ENCODE measurements around the gene SNRPD3.
"Not testable (repeated sequence)": the region's sequence is repeated elsewhere in the genome, so short reads cannot be mapped to it uniquely, and the experiment has no call there.

The SNRPD3 gene

DNA sequence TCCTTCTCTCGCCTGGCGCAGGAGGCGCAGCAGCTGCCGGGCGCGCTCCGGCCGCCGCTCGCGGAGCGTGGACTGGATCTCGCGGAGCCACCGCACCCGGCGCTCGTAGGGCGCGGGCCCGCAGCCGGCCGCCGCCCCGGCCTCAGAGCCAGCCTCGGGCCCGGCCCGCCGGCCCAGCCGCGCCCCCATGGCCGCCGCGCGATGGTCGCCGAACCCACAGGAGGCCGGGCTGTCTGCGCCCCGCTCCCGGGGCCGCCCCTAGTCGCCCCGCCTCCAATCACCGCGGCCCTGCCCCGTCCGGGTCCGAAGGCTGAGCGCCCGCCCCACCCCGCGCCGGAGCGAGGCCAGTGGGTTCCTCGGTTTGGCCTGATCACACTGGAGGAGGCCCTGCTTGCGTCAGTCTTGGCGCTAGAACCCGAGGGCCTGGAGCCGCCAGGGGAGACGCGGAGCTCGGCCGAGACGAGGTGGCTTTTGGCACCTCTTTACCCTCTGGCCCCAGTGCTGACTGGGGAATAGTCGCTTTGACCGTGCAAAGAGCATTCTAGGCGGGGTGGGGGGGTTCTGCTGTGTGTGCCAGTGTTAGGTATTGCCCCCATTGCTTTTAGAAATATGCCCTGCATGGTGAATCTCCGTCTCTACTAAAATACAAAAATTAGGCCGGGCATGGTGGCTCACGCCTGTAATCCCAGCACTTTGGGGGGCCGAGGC lies 37.2 kb downstream of the SNRPD3 start, which contains the start of gene LRRC75B:
LRRC75B (minus strand) TSS at position 223 of the 708 bp plus-strand sequence; CDS start at position 189, 34 bp downstream.
- DNase-seq = peak; percentile 84

DNA sequence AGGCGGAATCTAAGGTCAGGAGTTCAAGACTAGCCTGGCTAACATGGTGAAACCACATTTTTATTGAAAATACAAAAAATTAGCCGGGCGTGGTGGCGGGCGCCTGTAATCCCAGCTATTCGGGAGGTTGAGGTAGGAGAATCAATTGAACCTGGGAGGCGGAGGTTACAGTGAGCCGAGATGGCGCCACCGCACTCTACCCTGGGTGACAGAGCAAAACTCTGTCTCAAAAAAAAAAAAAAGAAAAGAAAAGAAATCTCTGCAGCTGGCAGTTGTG lies 37.7 kb downstream of the SNRPD3 start:
- not testable (repeated sequence) for DNase-seq

DNA sequence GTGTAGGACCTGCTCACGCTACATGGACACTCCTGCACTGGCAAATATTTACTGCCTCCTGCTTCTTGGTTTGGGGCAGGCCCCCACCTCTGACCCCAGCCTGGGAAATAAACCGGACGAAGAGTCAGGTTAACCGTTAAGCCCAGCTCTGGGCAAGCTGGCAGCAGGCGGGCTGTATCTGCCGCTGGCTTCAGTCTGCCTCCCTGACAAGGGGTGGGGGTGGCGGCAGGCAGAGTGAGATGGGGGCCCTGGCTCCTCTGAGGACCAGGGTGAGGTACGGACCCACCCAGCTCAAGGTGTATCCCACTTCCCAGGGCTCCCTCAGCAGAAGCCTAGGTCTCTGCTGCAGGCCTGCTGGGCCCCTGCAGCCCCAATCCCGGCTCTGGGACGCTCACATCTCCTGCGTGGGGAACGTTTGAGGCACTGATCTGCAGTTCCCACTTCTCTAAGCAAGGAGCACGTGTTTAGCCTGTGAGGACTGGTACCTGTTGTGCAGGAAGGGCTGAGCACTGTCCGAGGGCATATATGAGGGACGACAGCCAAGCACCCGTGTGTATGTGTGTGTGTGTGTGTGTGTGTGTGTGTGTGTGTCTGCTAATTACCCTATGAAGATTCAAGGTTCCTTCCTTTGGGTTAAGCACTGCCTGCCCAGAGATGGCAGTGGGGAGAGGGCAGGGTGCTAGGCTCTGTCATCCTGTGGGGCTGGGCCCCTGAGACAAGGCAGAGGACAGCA lies 38.2 kb downstream of the SNRPD3 start:
- DNase-seq = no peak

DNA sequence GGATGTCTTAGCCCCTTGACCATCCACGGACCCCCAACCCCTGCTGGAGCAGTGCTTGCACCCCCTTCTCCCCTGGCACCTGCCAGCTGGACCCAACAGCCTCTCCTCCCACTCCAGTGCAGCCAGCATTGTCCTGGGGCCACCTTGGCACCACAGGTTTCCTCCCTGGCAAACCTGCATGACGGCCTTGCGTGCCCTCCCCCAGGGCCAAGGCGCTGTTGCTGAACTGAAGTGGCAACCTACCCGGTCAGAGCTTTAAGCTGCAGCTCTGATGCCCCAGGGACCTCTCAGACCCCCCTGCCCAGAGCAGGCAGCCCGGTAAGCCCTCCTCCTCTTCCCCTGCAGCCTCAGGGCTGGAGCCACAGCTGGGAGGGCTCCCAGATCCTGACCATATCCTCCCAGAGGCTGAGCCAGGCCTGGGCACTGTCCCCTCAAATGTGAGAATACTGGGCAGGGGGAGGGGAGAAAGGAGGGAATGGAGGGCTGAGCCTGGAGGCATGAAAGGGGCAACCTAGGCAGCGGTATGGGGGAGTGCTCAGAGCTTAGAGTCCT lies 38.8 kb downstream of the SNRPD3 start:
- no peak for DNase-seq

DNA sequence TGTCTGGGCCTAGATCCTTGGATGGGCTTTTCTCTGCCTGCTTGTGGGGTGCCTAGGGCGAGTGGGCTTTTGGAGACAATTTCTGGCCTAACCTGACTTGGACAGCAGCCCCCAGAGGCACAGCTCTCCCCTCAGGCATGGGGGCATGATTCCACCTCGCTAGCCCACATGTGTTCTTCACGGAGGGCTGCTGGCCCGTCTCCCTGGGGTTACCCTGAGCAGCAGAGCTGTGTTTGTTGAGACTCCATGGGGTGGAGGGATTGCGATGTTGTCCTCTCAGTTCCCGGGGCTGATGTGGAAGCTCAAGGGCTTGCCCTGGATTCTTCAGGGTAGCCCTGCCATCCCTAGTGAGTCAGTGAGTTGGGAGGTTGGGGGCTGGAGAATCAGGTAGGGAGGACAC lies 39.4 kb downstream of the SNRPD3 start:
- DNase-seq = no peak

DNA sequence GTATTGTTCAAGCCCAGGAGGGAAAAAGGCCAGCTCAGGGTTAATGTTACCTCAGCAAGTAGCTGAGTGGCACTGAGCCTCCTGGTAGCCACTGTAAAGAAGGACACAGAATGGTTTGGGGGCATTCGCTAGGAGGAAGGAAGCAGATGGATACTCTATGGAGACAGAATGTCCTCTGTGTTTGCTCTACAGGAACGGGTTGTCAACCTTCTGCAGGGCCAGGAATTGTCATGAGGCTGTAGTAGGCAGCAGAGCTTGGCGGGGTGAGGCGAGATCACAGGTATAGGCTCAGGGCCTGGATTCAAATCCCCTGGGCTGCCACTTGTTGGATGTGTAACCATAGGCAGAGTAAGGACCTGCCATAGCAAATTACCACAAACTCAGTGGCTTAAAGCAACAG lies 40.1 kb downstream of the SNRPD3 start:
- no peak for DNase-seq

DNA sequence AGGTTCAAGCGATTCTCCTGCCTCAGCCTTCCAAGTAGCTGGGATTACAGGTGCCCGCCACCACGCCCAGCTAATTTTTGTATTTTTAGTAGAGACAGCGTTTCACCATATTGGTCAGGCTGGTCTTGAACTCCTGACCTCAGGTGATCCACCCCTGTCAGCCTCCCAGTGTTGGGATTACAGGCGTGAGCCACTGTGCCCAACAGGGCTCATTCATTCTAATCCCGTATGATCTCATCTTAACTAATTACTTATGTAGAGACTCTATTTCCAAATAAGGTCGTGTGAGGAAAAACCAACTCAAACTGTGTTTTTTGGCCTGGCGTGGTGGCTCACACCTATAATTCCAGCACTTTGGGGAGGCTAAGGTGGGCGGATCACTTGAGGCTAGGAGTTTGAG lies 41.3 kb downstream of the SNRPD3 start:
- not testable (repeated sequence) for DNase-seq

DNA sequence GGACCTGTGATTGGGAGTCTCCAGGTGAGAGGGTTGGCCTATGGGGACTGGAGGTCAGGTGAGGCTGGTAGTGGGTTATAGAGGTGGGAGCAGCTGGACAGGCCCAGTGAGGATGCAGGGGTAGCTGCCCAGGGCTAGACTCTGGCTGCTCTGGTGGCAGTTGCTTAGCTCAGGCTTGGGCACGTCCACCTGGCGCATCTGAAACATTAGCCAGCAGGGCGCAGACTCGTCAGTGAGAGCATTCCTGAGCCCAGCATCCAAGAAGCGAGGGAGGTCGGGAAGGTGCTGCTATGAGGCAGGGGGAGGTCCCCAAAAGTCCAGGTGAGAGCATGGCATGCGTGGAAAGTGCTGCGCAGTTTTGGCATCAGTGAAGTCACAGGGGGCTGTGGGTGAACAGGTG lies 43.7 kb downstream of the SNRPD3 start:
- no peak for DNase-seq

DNA sequence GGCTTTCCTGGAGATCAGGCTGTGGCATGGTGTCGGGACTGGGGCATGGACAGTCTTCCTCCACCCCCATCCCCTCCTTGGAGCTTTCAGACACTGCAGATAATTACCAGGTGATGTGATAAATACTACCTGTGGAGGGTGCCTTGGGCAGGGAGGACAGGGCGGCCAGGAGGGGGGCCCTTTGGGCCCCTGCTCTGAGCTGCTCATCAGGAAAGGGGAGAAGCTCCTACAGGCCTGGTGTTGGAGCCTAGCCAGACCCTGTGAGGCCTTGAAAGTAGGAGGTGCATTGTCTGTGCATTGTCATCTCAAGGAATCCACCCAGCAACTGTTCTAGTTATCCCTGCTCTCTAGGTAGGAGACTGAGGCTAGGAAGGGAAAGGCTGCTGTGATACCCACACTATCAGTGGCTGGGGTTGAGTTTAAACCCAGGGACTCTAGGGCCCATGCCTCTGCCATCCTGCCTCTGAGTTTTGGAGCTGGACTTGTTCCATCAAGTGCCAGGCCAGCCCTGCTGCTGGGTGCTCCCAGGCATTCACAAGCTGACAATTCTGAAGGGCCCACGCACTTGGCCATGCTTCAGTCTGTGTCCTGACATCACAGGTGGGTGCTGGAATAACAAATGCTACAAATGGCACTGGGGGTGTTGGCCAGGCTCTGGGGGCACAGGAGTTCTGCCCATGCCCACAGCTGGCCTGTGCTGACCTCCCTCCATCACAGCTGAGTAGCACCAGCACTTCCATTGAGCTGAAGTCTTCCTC lies 44.3 kb downstream of the SNRPD3 start:
- DNase-seq = peak; percentile 53

DNA sequence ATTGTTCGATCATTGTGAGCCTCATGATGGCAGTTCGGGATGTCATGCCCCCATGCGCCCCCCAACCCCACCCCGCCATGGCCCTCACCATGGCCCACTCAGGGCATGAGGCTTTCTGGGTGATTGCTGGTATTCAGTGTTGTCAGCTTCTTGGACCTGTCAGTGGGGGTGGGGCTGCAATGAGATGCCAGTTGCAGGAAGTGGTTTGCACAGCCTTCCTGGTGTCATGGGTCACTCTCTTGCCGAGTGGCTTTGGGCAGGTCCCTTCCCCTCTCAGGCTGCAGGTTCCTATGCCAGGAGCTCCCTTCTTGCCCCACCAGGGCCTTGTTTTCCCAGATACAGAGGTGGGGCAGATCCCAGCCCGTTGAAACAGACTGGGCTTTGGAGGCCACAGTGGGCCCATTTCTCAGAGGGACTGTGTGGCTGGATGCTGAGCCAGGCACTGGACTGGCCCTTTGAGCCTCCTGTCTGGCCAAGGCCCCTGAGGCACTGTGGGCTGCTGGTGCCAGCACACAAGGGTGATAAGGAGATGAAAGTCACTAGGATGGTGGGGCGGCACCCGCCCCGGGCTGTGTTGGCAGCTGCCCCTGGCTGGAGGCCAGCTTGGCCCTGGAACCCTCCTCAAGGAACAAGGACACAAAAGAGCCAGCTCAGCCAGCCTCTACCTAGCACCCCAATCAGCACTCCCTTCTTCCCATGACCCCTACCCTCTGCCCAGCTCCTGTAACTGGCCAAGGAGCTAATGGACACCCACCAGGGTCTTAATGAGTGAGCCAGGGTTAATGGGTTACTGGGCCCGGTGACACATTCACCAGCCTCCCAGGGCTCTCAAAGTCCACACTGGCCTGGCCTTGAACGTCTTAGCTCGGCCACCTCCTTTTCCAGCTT lies 45.7 kb downstream of the SNRPD3 start:
- peak; percentile 87 for DNase-seq

DNA sequence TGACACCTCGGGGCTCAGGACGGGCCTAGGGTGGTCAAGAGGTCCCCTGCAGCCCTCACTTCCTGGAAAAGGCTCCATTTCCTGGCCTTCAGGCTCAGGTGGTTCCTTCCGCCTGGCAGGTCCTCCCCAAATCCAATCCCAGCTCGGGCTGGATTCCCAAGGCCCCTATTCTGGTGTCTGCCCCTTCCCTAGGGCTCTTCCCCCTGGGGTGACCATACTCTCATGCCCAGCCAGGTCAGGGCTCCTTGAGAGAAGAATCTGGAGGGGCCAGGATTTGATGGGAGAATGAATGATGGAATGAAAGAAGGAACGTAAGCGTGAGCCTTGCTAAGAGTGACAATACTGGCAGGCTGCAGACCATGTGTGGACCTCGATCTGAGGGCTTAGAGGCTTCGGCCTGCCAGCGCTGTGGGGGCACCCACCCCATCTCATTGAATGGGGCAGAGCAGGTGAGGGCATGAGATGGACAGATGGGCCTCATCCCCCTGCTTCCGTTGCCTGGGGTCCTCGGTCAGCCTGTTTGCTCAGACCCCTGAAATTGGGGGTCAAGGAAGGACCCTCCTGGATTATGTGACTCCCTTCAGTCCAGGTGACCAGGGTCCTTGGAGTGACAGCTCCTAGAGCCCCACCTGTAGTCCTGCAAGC lies 46.4 kb downstream of the SNRPD3 start:
- DNase-seq = not testable (repeated sequence)

DNA sequence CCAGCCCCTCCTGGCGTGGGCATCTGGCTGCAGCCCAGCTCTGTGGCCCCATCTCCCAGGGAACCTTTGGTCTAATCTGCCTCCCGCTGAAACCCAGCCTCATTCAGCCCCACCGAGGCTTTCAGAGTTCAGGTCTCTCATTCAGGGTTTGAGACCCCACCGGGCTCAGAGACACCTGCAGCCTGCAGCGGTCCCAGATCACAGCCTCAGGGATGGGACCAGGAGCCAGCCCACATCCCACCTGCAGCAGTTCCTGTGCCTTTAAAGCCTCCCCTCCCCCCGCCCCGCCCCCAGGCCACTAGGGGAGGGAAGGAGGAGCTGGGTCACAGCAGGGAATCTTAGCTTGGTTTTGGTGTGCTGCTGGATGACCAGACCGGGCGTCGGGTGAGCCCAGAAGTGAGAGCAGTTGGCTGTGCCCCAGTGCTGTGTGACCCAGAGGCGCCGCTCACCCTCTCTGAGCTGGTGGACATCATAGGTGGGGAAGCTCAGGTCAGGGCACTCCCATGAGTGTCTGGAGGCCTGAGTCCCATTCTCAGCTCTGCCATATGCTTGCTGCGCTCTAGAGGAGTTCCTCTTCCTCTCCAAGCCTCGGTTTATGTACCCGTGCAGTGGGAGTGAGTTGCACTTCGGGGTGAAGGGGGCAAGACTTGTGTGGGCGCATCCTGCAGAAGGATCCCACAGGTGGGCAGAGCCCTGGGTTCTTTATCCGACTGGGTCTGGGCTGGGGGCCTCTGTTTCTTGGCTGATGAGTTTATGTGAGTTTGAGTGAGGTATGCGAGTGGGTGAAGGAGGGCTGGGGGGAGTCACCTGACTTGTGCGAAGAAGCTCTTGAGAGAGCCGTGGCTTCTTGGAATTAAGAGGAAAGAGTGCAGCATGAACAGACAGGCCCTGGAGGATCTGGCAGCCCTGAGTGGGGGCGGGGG lies 47.3 kb downstream of the SNRPD3 start, which contains the start of gene GGT1:
GGT1 (plus strand) TSS at position 347 of the 923 bp plus-strand sequence. CDS start 7,889 bp downstream, outside the sequence.
- peak; percentile 62 for DNase-seq

DNA sequence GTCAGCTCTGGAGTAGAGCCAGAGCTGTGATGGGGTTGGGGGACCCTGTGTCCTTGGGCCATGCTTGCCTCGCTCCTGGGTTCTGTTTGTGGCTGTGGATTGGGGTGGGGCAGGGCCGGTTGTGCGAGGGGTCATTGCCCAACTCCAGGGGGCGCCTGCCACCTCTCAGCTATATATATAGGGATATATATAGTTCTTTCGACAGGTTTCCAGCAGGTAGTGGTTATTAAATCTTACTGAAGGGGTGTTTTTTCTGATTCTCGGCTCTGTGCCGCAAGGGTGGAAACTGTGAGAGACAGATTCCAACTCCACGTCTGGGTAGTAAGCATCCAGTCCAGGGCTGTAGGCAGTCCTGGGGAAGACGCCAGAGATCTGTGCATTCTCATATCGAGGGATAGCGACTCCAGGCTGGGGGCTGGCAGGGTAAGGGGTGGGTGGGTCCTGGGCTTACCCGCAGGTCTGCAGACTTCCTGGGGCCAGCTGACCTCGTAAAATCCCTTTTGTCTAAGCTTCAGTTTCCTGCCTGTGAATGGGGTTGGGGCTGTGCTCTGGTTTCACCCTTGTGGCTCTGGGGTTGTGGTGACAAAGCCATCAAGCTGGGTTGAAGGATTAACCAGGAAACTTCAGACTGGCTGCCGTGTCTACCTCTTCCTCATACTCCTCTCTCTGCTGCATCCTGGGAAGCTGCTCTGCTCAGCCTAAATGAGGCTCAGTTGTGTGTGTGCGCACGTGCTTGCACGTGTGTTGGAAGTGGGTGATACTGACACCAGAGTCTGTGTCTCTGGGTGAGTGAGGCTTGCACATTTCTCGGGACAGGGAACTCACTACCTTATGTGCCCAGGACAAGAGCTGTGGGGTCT lies 48.2 kb downstream of the SNRPD3 start:
- DNase-seq = peak; percentile 70

DNA sequence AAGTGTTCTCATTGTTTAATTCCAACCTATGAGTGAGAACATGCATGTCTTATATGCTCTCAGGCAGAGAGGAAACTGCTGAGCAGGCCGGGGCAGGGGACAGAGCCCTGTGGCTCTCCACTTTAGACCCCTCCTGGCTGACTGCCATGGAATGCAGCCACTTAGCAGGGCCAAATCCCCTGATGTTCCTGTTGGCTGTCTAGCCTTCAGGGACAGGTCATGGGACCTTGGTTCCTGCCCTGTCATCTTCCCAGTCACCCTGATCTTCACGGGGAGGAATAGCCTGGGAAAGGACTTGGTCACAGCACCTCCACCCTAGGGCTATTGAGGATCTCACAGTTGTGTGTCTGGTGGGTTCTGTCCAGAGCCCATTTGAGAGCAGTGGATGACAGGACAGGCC lies 50.5 kb downstream of the SNRPD3 start:
- DNase-seq = peak; percentile 29

DNA sequence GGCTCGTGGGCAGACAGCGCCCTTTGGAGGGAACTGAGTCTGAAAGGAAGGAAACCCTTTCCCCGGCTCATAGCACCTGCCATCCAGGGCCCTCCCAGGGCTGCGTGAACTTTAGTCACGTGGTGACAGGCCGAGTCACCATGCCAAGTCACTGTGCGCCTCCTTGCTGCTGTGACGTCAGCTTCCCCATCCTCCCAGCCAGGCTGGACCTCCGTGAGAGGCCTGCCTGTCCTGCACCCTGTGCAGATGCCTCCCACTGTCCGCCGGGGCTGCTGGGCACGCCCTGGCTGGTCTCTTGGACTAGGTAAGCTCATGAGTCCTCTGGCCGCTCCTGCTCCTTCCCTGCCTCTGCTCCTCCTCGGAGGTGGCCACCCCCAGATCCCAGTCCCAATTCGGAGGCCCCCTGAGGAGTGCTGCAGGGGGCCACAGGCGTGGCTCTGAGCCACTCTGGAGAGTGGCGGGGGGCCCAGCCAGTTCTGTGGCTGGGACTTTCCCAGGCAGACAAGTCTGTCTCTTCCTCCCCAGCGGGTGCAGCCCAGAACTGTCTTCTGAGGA lies 51.7 kb downstream of the SNRPD3 start:
- peak; percentile 90 for DNase-seq

DNA sequence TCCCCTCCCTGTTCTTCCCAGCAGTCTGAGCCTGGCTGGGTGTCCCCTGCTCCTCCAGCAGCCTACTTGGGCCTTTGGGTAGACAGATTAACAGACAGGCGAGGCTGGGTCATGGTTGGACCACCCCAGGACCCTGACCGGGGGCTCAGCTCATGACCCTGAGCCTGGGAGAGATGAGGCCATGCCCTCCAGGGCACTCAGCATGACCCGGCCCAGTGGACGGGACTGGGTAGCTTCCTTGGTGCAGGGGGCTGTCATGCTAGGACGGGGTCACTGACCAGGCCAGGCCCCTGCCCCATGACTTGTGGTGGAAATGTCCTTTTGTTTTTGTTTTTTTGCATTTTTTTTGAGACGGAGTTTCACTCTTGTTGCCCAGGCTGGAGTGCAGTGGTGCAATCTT lies 52.5 kb downstream of the SNRPD3 start:
- not testable (repeated sequence) for DNase-seq

DNA sequence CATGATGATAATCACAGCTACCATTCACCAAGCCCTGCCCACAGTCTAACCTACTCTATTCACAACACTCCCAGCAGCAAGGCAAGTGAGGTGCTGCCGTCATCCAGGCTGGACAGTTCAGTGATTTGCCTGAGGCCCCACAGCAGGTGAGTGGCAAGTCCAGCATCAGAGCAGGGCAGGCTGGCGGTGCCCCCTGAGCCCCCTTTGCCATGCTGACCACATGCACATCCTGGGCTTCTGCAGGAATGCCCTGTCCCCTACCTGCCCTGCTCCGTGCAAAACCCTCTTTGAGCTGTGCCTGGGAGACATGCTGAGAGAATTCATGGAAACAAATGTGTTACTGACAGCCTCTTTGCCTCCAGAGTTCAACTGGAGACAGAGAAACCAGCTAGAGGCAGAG lies 54.1 kb downstream of the SNRPD3 start:
- DNase-seq = not testable (repeated sequence)

DNA sequence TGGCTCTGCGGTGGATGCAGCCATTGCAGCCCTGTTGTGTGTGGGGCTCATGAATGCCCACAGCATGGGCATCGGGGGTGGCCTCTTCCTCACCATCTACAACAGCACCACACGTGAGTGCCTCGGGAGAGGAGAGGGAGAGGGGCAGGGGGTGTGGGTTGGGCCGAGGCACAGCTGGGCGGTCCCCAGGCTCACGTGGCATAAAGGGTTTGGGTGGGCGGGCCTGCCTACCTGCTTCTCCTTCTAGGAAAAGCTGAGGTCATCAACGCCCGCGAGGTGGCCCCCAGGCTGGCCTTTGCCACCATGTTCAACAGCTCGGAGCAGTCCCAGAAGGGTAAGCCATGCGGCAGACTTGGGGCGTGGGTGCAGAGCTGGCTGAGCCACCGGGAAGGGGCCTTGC lies 59.0 kb downstream of the SNRPD3 start:
- not testable (repeated sequence) for DNase-seq

DNA sequence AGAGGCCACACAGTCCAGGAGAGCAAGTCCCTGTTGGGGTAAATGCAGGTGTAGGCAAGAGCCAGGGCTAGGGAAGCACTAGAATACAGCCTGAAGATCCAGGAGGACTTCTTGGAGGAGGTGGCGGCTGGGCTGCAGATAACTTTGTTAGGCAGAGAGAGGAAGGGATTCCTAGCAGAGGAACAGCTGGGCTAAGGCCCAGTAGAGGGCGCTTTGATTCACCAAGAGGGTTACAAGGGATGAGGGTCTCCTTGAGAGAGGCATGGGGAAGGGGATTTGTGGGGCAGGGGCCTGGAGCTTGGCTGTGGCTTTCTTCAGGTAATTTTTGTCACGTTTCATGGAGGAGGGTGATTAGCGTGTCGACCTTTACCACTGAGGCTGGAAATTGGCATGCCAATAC lies 65.4 kb downstream of the SNRPD3 start:
- not testable (repeated sequence) for DNase-seq

Data from RPMI8226 (cell line).